Fibroblast of lung (primary cell): ENCODE measurements around the gene LRRC74A. TPM values are rescaled to one million over a fixed set of nuclear protein-coding genes. Genes with fewer than 3 reads are reported as not detected.

Experiments
- DNase-seq, 2 donors: peaks; one replicate each; pipeline versions ENCODE4 v3.0.0 to v3.0.0-alpha.2; 2010; ENCODE audit warnings: low read depth in 2 of 2
- H2AFZ ChIP-seq: 2 replicates; pipeline ENCODE4 v1.5.1; 2012; ENCODE audit warnings: low read length, control low read depth, inconsistent platforms
- H3K27ac ChIP-seq: 2 replicates; pipeline ENCODE4 v1.5.1; 2011; ENCODE audit warnings: low read length, control low read depth; ENCODE audit not compliant: insufficient read depth
- H3K27me3 ChIP-seq: 2 replicates; pipeline ENCODE4 v1.5.1; 2011; ENCODE audit warnings: mild to moderate bottlenecking, low read length; ENCODE audit not compliant: control insufficient read depth, insufficient read depth
- H3K36me3 ChIP-seq: 2 replicates; pipeline ENCODE4 v1.5.1; 2011; ENCODE audit warnings: low read length; ENCODE audit not compliant: control insufficient read depth, insufficient read depth
- H3K4me1 ChIP-seq: 2 replicates; pipeline ENCODE4 v1.5.1; 2011; ENCODE audit warnings: low read length; ENCODE audit not compliant: control insufficient read depth, insufficient read depth; ENCODE audit errors: extremely low read depth
- H3K4me2 ChIP-seq: 2 replicates; pipeline ENCODE4 v1.5.1; 2011; ENCODE audit warnings: low read length, control low read depth; ENCODE audit not compliant: insufficient read depth; ENCODE audit errors: extremely low read depth
- H3K4me3 ChIP-seq, 4 experiments: fragments of 200-600 bp in 1 of 4; sonication (generic) in 1 of 4; replicated peaks in 1 of 4; 2 replicates each; pipeline ENCODE4 v1.5.1; 2011 to 2016; ENCODE audit warnings: low read length in 4 of 4, low read depth in 3 of 4, mild to moderate bottlenecking in 3 of 4, control low read depth in 2 of 4, inconsistent platforms in 1 of 4, mixed read lengths in 1 of 4; ENCODE audit not compliant: insufficient read depth in 1 of 4; ENCODE audit errors: control extremely low read depth in 1 of 4
- H3K79me2 ChIP-seq: 2 replicates; pipeline ENCODE4 v1.5.1; 2012; ENCODE audit warnings: mild to moderate bottlenecking, low read length, inconsistent platforms; ENCODE audit not compliant: control insufficient read depth, insufficient read depth
- H3K9ac ChIP-seq: 2 replicates; pipeline ENCODE4 v1.5.1; 2011; ENCODE audit warnings: mild to moderate bottlenecking, low read length, control low read depth; ENCODE audit not compliant: insufficient read depth
- H3K9me3 ChIP-seq: 2 replicates; pipeline ENCODE4 v1.5.1; 2012; ENCODE audit warnings: low read depth, low read length; ENCODE audit not compliant: control insufficient read depth, insufficient read depth
- H4K20me1 ChIP-seq: 2 replicates; pipeline ENCODE4 v1.5.1; 2011; ENCODE audit warnings: low read length; ENCODE audit not compliant: control insufficient read depth, insufficient read depth; ENCODE audit errors: extremely low read depth
- EZH2 ChIP-seq: IDR thresholded peaks from 2 replicates; pipeline ENCODE4 v1.5.1; 2012; ENCODE audit warnings: low read length, control low read depth, mild to moderate bottlenecking; ENCODE audit errors: missing control alignments
- polyA plus RNA-seq, 2 donors: library from polyadenylated mRNA; depleted of rRNA in 1 of 2; stranded (reverse) in 1 of 2; unstranded in 1 of 2; fragments of >200 nt; gene quantifications; 2 replicates each; pipeline ENCODE4 v1.2.1, GENCODE V29; 2011 to 2012; ENCODE audit warnings: missing spikeins in 1 of 2
- total RNA-seq: library from RNA; depleted of rRNA; stranded (reverse); fragments of >200 nt; gene quantifications from 2 replicates; pipeline ENCODE4 v1.2.1, GENCODE V29; 2014
- TF ChIP-seq, protein P1 (sequence below), 2 donors: IDR thresholded peaks in 1 of 2; conservative IDR thresholded peaks in 1 of 2; 1 replicate in 1 of 2; 2 replicates in 1 of 2; pipeline ENCODE4 v1.5.1; 2011 to 2012; ENCODE audit warnings: low read length in 2 of 2, control low read depth in 1 of 2, inconsistent platforms in 1 of 2, low read depth in 1 of 2, mild to moderate bottlenecking in 1 of 2

LRRC74A gene
- total and polyA plus RNA-seq, 2 donors (not counting 1 experiment from before 2014, with no cell fraction given), result not detected

DNA sequence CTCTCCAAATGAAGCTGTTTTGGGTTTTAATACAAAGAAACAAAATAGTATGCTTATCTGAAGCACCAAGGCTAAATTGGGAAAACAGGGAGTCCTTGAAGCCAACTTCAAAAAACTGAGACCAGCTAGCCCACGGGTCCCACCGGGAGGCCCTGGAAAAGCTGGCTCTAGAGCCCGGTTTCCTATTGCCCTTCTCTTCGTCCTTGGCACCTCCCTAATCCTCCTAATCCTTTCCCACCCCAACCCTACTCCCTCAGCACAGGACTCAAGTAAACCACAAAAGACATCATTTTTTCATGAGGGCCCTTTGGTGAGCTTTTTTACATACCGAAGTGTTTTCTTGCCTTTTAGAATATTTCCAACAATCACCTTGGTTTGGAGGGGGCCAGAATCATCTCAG, 11.3 kb downstream of the LRRC74A start:
- no peak overlapping the region for H3K4me2 ChIP-seq
- no peak overlapping the region for H3K27ac ChIP-seq
- H3K9ac ChIP-seq, result no peak overlapping the region
- no peaks in the 10 kb centered on the region for H3K9me3 ChIP-seq
- H3K36me3 ChIP-seq, result no peaks in the 10 kb centered on the region
- H3K4me1 ChIP-seq, result no peaks in the 10 kb centered on the region
- H2AFZ ChIP-seq, result no peak overlapping the region
- TF ChIP-seq EZH2, result no peak
- no peaks in the 10 kb centered on the region for H3K79me2 ChIP-seq
- no peak overlapping the region for H3K4me3 ChIP-seq
- H3K27me3 ChIP-seq, result peaks cover 2% of the 10 kb centered on the region
- no peak for DNase-seq
- no peaks in the 10 kb centered on the region for H4K20me1 ChIP-seq

DNA sequence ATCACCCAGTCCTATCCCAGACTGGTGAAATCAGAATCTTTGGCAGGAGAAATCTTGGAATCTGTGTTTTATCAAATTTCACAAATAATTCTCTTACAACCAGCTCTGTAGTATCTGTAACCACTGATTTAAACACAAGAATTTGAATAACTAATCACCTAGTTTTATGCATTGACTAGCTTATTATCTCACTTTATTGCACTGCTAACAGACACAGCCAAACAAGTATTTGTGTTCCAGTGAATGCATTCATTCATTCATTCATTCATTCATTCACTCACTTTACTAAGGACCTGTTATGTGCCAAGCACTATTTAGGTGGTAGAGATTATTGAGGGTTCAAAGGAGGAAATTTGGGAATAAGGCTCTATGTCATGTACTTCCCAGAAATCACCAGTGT, 16.2 kb downstream of the LRRC74A start:
- peaks cover 2% of the 10 kb centered on the region for H3K27me3 ChIP-seq
- no peak overlapping the region for H2AFZ ChIP-seq
- no peak overlapping the region for H3K4me3 ChIP-seq
- no peaks in the 10 kb centered on the region for H3K4me1 ChIP-seq
- no peaks in the 10 kb centered on the region for H3K36me3 ChIP-seq
- DNase-seq, result no peak
- H3K9ac ChIP-seq, result no peak overlapping the region
- no peaks in the 10 kb centered on the region for H4K20me1 ChIP-seq
- H3K4me2 ChIP-seq, result no peak overlapping the region
- no peak overlapping the region for H3K27ac ChIP-seq
- TF ChIP-seq, protein P1, sequence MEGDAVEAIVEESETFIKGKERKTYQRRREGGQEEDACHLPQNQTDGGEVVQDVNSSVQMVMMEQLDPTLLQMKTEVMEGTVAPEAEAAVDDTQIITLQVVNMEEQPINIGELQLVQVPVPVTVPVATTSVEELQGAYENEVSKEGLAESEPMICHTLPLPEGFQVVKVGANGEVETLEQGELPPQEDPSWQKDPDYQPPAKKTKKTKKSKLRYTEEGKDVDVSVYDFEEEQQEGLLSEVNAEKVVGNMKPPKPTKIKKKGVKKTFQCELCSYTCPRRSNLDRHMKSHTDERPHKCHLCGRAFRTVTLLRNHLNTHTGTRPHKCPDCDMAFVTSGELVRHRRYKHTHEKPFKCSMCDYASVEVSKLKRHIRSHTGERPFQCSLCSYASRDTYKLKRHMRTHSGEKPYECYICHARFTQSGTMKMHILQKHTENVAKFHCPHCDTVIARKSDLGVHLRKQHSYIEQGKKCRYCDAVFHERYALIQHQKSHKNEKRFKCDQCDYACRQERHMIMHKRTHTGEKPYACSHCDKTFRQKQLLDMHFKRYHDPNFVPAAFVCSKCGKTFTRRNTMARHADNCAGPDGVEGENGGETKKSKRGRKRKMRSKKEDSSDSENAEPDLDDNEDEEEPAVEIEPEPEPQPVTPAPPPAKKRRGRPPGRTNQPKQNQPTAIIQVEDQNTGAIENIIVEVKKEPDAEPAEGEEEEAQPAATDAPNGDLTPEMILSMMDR (conservative IDR thresholded peaks at IDR 0.05 in 1 of 2, IDR thresholded peaks at IDR 0.05 in 1 of 2; ENCODE audit: low read depth in 1 of 2, low read length in 2 of 2), result no peak
- no peak for TF ChIP-seq EZH2
- H3K79me2 ChIP-seq, result no peaks in the 10 kb centered on the region
- H3K9me3 ChIP-seq, result no peaks in the 10 kb centered on the region

DNA sequence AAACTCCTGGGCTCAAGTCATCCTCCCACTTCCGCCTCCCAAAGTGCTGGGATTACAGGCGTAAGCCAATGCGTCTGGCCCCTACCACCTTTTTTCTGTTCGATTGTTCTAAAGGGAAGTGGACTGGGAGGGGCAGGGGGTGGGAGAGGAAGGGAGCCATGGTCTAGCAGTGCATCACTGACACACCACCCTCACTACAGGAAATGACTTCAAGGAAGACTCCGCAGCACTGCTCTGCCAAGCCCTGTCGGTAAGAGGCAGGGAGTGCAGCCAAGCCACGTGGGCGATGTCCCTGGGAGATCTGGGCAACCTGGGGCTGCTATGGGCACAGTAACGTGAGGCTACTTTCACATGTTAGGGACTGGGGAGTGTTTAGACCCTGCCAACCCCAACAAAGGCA, 18.0 kb downstream of the LRRC74A start:
- Histone ChIP-seq H3K9me3 (no peaks in the 10 kb centered on the region), H3K27me3 (peaks cover 2% of the 10 kb centered on the region), H3K36me3 (no peaks in the 10 kb centered on the region), H3K4me1 (no peaks in the 10 kb centered on the region), H3K79me2 (no peaks in the 10 kb centered on the region), H4K20me1 (no peaks in the 10 kb centered on the region), H3K27ac (no peak overlapping the region), H3K4me3 (no peak overlapping the region), H2AFZ (peak overlapping the region; percentile 17), H3K9ac (no peak overlapping the region), H3K4me2 (no peak overlapping the region)
- no peak for TF ChIP-seq EZH2
- DNase-seq, result peak in 1 of 2 donors; percentile 39

DNA sequence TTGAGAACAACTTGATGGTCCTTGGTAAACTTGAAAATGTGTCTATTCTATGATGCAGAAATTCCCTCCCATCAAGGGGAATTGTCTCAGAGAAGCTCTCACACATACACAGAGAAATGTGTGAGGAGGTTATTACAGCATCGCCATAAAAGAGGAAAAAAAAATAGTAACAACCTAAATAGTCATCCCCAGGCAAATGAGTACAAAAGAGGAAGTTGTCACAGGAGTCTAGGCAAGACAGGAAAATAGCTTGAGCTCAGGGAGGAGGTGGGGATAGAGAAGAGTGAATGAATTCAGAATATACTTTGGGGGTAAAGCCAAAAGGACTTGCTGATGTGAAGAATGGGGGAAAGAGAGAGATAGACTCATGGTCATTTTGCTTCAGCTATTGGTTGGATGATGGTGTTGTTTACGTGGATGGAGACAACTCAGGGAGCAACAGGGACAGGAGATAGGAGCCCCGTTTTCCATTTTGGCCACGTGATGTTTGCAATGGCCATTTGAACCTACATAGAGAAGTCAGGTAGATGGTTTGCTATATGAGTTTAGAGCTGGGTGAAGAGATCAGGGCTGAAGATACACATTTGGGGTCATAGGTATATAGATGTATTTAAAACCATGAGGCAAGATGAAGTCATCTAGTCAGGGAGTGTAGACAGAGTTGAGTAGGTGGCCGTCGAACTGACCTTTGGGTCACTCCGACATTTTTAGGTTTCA, 20.3 kb downstream of the LRRC74A start:
- Histone ChIP-seq H4K20me1 (no peaks in the 10 kb centered on the region), H3K79me2 (no peaks in the 10 kb centered on the region), H3K27me3 (peaks cover 2% of the 10 kb centered on the region), H3K9me3 (no peaks in the 10 kb centered on the region), H3K9ac (no peak overlapping the region), H3K4me1 (no peaks in the 10 kb centered on the region), H3K4me3 (no peak overlapping the region), H3K36me3 (no peaks in the 10 kb centered on the region), H3K4me2 (no peak overlapping the region), H2AFZ (no peak overlapping the region), H3K27ac (no peak overlapping the region)
- TF ChIP-seq EZH2, result no peak
- TF ChIP-seq, protein P1 (conservative IDR thresholded peaks at IDR 0.05 in 1 of 2, IDR thresholded peaks at IDR 0.05 in 1 of 2; ENCODE audit: low read depth in 1 of 2, low read length in 2 of 2), result no peak
- no peak for DNase-seq
